ENCODE results near the gene SLC25A18.

DNA sequence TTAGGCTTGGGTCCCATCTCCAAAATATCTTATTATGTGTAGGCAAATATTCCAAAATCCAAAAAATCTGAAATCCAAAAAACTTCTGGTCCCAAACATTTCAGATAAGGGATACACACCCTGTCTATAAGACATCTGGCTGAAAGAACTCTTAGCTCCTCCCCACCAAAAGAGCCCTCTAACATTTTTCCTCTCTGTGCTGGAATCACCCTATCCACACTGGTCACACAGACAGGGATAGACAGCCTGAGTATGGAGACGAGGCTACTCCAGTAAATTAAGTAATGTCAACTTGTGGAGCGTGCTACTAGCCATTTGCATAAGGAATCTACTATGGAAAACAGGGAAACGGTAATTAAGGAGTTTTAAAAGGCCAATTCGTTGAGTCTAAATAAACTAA is 40.4 kb downstream of the SLC25A18 start:
- TF ChIP-seq, protein P1, sequence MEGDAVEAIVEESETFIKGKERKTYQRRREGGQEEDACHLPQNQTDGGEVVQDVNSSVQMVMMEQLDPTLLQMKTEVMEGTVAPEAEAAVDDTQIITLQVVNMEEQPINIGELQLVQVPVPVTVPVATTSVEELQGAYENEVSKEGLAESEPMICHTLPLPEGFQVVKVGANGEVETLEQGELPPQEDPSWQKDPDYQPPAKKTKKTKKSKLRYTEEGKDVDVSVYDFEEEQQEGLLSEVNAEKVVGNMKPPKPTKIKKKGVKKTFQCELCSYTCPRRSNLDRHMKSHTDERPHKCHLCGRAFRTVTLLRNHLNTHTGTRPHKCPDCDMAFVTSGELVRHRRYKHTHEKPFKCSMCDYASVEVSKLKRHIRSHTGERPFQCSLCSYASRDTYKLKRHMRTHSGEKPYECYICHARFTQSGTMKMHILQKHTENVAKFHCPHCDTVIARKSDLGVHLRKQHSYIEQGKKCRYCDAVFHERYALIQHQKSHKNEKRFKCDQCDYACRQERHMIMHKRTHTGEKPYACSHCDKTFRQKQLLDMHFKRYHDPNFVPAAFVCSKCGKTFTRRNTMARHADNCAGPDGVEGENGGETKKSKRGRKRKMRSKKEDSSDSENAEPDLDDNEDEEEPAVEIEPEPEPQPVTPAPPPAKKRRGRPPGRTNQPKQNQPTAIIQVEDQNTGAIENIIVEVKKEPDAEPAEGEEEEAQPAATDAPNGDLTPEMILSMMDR (IDR thresholded peaks at IDR 0.05): no peak
- TF ChIP-seq ZFX (IDR thresholded peaks at IDR 0.05; ENCODE audit: borderline replicate concordance): no peak
